ENCODE measurements around the gene S100Z.

DNA sequence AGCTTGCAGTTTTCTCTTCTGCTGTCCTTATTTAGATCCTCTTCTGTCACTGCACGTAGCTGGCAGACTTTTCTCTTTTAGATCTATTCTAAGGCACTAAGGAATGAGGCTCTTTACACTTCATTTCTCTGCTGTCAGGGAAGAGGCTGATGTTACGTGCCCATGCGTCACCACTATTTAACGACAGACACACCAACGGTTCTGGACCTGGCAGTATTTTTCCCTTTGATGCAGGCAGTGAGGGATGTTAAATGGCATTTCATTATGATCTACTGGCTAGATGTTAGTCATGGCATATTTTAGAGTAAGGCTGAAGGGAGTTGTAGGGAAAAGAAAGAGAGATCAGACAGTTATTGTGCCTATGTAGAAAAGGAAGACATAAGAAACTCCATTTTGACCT lies 94.8 kb downstream of the S100Z start:
- TF ChIP-seq, protein P1, sequence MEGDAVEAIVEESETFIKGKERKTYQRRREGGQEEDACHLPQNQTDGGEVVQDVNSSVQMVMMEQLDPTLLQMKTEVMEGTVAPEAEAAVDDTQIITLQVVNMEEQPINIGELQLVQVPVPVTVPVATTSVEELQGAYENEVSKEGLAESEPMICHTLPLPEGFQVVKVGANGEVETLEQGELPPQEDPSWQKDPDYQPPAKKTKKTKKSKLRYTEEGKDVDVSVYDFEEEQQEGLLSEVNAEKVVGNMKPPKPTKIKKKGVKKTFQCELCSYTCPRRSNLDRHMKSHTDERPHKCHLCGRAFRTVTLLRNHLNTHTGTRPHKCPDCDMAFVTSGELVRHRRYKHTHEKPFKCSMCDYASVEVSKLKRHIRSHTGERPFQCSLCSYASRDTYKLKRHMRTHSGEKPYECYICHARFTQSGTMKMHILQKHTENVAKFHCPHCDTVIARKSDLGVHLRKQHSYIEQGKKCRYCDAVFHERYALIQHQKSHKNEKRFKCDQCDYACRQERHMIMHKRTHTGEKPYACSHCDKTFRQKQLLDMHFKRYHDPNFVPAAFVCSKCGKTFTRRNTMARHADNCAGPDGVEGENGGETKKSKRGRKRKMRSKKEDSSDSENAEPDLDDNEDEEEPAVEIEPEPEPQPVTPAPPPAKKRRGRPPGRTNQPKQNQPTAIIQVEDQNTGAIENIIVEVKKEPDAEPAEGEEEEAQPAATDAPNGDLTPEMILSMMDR (IDR thresholded peaks at IDR 0.05; ENCODE audit: insufficient read depth, low read length), result no peak
- TF ChIP-seq, protein P2, sequence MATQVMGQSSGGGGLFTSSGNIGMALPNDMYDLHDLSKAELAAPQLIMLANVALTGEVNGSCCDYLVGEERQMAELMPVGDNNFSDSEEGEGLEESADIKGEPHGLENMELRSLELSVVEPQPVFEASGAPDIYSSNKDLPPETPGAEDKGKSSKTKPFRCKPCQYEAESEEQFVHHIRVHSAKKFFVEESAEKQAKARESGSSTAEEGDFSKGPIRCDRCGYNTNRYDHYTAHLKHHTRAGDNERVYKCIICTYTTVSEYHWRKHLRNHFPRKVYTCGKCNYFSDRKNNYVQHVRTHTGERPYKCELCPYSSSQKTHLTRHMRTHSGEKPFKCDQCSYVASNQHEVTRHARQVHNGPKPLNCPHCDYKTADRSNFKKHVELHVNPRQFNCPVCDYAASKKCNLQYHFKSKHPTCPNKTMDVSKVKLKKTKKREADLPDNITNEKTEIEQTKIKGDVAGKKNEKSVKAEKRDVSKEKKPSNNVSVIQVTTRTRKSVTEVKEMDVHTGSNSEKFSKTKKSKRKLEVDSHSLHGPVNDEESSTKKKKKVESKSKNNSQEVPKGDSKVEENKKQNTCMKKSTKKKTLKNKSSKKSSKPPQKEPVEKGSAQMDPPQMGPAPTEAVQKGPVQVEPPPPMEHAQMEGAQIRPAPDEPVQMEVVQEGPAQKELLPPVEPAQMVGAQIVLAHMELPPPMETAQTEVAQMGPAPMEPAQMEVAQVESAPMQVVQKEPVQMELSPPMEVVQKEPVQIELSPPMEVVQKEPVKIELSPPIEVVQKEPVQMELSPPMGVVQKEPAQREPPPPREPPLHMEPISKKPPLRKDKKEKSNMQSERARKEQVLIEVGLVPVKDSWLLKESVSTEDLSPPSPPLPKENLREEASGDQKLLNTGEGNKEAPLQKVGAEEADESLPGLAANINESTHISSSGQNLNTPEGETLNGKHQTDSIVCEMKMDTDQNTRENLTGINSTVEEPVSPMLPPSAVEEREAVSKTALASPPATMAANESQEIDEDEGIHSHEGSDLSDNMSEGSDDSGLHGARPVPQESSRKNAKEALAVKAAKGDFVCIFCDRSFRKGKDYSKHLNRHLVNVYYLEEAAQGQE (IDR thresholded peaks at IDR 0.05; ENCODE audit: insufficient replicate concordance, low read depth), result no peak

Measured in HL-60 (cell line).